Fibroblast of mammary gland (primary cell): ENCODE results near the gene ARID3C.

Source experiments
- DNase-seq: peaks from one replicate; pipeline ENCODE4 v3.0.0-alpha.2; 2010; ENCODE audit warnings: low read depth
- H3K4me3 ChIP-seq: 2 replicates; pipeline ENCODE4 v1.5.1; 2011; ENCODE audit warnings: low read depth, mild to moderate bottlenecking, low read length, moderate library complexity; ENCODE audit not compliant: control insufficient read depth
- TF ChIP-seq, protein P1 (sequence below): conservative IDR thresholded peaks from 2 replicates; pipeline ENCODE4 v1.5.1; 2011; ENCODE audit warnings: low read depth, low read length, inconsistent platforms; ENCODE audit not compliant: control insufficient read depth, insufficient read depth

Gene ARID3C

DNA sequence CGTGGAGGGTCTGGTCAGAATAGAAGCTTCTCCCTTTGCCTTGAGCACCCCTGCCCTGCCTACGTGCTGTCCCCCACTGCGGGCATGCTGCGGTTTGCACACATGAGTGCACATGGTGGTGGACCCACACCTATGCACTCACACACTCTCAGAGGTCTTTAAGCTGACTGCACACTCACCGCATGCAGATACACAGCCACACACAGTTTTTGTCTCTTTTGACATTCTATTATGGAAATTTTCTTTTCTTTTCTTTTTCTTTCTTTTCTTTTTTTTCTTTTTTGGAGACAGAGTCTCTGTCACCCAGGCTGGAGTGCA lies 584 bp upstream of the ARID3C start:
- H3K4me3 ChIP-seq = no peak overlapping the region
- TF ChIP-seq, protein P1, sequence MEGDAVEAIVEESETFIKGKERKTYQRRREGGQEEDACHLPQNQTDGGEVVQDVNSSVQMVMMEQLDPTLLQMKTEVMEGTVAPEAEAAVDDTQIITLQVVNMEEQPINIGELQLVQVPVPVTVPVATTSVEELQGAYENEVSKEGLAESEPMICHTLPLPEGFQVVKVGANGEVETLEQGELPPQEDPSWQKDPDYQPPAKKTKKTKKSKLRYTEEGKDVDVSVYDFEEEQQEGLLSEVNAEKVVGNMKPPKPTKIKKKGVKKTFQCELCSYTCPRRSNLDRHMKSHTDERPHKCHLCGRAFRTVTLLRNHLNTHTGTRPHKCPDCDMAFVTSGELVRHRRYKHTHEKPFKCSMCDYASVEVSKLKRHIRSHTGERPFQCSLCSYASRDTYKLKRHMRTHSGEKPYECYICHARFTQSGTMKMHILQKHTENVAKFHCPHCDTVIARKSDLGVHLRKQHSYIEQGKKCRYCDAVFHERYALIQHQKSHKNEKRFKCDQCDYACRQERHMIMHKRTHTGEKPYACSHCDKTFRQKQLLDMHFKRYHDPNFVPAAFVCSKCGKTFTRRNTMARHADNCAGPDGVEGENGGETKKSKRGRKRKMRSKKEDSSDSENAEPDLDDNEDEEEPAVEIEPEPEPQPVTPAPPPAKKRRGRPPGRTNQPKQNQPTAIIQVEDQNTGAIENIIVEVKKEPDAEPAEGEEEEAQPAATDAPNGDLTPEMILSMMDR = no peak
- no peak for DNase-seq

GRCh38 chr9:34627716-34628655 lies 880 bp downstream of the ARID3C start:
- no peak for DNase-seq
- H3K4me3 ChIP-seq = no peak overlapping the region
- TF ChIP-seq, protein P1 = no peak

DNA sequence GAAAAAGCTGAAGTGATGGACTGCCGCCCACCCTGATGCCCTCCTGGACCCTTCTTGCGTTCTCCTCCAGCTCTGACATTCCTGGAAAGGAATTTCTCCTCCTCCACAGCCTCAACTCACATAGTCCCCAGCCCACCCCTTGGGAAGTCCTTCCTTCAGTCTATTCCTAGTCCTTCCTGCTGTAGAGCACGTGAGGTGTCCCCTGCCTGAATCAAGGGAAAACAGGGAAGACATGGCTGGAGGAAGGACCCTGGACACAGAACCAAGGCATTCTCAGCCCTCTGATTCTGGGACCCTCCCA lies 3.7 kb downstream of the ARID3C start:
- no peak for DNase-seq
- TF ChIP-seq, protein P1 = no peak
- no peak overlapping the region for H3K4me3 ChIP-seq

- TF ChIP-seq, protein P1 = no peak
- DNase-seq = no peak
- no peak overlapping the region for H3K4me3 ChIP-seq
Measured at GRCh38 chr9:34624475-34625185, 4.2 kb downstream of the ARID3C start.

DNA sequence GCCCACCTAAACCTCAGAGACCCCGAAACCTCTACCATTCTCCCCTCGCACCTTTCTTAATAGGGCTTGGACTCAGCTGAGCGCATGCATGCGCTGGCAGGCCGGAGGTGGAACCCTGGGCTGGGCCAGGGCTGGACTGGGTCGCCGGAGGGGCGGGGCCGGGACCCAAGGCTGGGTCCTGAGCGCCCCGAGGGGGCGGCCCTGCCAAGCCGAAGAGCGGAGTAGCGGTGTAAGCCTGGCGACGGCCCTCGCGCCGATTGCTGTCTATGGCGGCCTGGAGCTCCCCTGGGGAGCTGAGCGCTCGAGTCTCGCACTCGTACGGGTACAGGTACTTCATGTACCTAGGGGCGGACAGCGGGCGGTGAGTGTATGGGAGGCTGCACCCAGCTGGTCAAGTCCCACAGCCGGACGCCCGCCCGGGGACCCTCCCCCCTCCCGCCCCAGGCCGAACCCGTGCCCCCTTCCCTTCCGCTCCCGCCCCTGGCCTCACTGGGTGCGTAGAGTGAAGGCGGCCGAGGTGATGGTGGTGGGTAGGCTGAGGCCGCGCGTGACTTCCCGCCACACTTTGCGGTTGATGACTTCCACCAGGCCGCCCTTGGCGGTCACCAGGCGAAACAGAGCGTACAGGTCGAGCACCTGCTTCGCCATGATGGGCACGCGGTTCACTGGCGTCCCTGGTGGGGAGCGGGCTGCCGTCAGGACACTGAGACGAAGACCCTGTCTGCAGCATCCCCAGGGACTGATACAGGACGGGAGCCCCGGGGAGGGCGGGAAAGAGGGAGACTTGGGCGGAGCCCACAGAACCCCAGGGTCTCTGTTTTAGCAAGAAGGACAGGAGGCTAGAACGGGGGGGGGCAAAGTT lies 5.3 kb downstream of the ARID3C start:
- no peak for DNase-seq
- TF ChIP-seq, protein P1 = no peak
- no peak overlapping the region for H3K4me3 ChIP-seq
